ENCODE measurements around the gene RNF43. TPM values are rescaled to one million over a fixed set of nuclear protein-coding genes. Genes with fewer than 3 reads are reported as not detected.
A peak's percentile ranks its signal among the peaks of the same experiment; 100 is the strongest.

Gene RNF43
- total and polyA plus RNA-seq, 2 of the 13 experiments (the other 11 are each of a cell fraction or from before 2014, with no cell fraction given), result 31.0 to 53.4 TPM

GRCh38 chr17:58381124-58382035, 36.0 kb downstream of the RNF43 start:
- BruUV-seq (replicated peaks), result TSS peak; percentile 80
- ChIA-PET CTCF (ENCODE audit: low intra/inter-chr PET ratio, low total read pairs) (interaction anchor here (0.9 kb wide), 1 partner anchor 36 kb away, joined by 3 read pairs; the partner anchor contains the start of gene RNF43), POLR2A (interaction anchor here (0.8 to 9.7 kb wide), 19 partner anchors 9 to 250 kb away, joined by 3 to 458 read pairs (median 11); partner anchors contain the start of genes RNF43 and SUPT4H1)
- no peak overlapping the region for H2AFZ ChIP-seq (ENCODE audit: low read length)
- peaks cover 11 to 18% of the 10 kb centered on the region in 2 experiments for H3K36me3 ChIP-seq (replicated peaks in 1 of 2; ENCODE audit: control insufficient read depth in 1 of 2, insufficient read depth in 2 of 2, low read length in 2 of 2)
- 13% methylated on average over 3 of the region's 3 CpGs for WGBS (ENCODE audit: low lambda C conversion rate)
- H4K20me1 ChIP-seq (ENCODE audit: insufficient read depth, low read length), result no peaks in the 10 kb centered on the region
- peak overlapping the region in 1 of 3 experiments; percentile 36; a peak in 1 of 6 replicates for H3K4me3 ChIP-seq (replicated peaks in 1 of 3; ENCODE audit: insufficient read depth in 1 of 3, low read depth in 2 of 3, low read length in 3 of 3)
- DNase-seq (ENCODE audit: low spot score) (peak; percentile 97), FAIRE-seq (peak; percentile 93), ATAC-seq (peak; percentile 94)
- peak overlapping the region; percentile 72 for H3K9ac ChIP-seq (ENCODE audit: insufficient read depth, low read depth, low read length)
- no peaks in the 10 kb centered on the region for H3K9me3 ChIP-seq (ENCODE audit: low read length)
- no peaks in the 10 kb centered on the region for H3K27me3 ChIP-seq (ENCODE audit: control insufficient read depth in 1 of 2, insufficient read depth in 2 of 2, low read length in 2 of 2)
- H3K4me1 ChIP-seq (ENCODE audit: insufficient read depth, low read length), result peaks cover 100% of the 10 kb centered on the region
- peak overlapping the region; percentile 77 for H3K4me2 ChIP-seq (ENCODE audit: low read depth, low read length)
- peaks cover 97% of the 10 kb centered on the region for H3K79me2 ChIP-seq (ENCODE audit: insufficient read depth, low read length)
- intact Hi-C loops (cut with micrococcal nuclease; ENCODE audit: unreplicated experiment), result loop anchor here (1.0 to 2.0 kb wide), 6 partner anchors 10 to 44 kb away; partner anchors contain the start of genes RNF43 and SUPT4H1
- peak overlapping the region; percentile 93 for H3K27ac ChIP-seq (ENCODE audit: extremely low read length, insufficient read depth, low read length)
- in situ Hi-C loops (cut with HindIII; ENCODE audit: extremely low pct_ligation_motif_present, low pct_unique_long_range_greater_than_20kb), result no loop called here
- TF ChIP-seq DBP (CRISPR knock-in tag; IDR thresholded peaks at IDR 0.05; ENCODE audit: not compliant biosample characterization), result no peak
- TF ChIP-seq FOXC1 (CRISPR knock-in tag; IDR thresholded peaks at IDR 0.05; ENCODE audit: borderline replicate concordance), result no peak
- TF ChIP-seq POGK (CRISPR knock-in tag; conservative IDR thresholded peaks at IDR 0.05), result no peak
- no peak for TF ChIP-seq ZMAT5 (CRISPR knock-in tag; IDR thresholded peaks at IDR 0.05; ENCODE audit: borderline replicate concordance, low read depth)
- no peak for TF ChIP-seq ZBTB2 (CRISPR knock-in tag; IDR thresholded peaks at IDR 0.05; ENCODE audit: low read depth)
- TF ChIP-seq ZBTB7B (CRISPR knock-in tag; IDR thresholded peaks at IDR 0.05), result peak; percentile 88
- 0 out of 2 replicates have a peak, but pooled peaks have one; percentile 38 for TF ChIP-seq KLF6 (CRISPR knock-in tag; IDR thresholded peaks at IDR 0.05)
- peak; percentile 34 for TF ChIP-seq ZNF777 (CRISPR knock-in tag; IDR thresholded peaks at IDR 0.05)
- peak; percentile 93 for TF ChIP-seq RXRB (CRISPR knock-in tag; IDR thresholded peaks at IDR 0.05; ENCODE audit: borderline replicate concordance)
- TF ChIP-seq ZNF589 (CRISPR knock-in tag; conservative IDR thresholded peaks at IDR 0.05), result no peak
- TF ChIP-seq ZNF552 (CRISPR knock-in tag; IDR thresholded peaks at IDR 0.05; ENCODE audit: borderline replicate concordance), result no peak; the same call in 1 of the 2 replicates
- TF ChIP-seq HHEX (CRISPR knock-in tag; IDR thresholded peaks at IDR 0.05), result 0 out of 2 replicates have a peak, but pooled peaks have one; percentile 46
- TF ChIP-seq ZNF234 (CRISPR knock-in tag; conservative IDR thresholded peaks at IDR 0.05), result no peak
- TF ChIP-seq E2F5 (CRISPR knock-in tag; conservative IDR thresholded peaks at IDR 0.05), result no peak
- TF ChIP-seq ZSCAN29 (CRISPR knock-in tag; conservative IDR thresholded peaks at IDR 0.05), result peak; percentile 91; the same call in 1 of the 2 replicates
- TF ChIP-seq ZNF790 (CRISPR knock-in tag; IDR thresholded peaks at IDR 0.05; ENCODE audit: borderline replicate concordance), result no peak
